C4-2B (cell line): ENCODE results near the gene HOXA7.
A peak's percentile ranks its signal among the peaks of the same experiment; 100 is the strongest.

ENCODE experiments used
- ZFX ChIP-seq: fragments of 450-650 bp; IDR thresholded peaks from 2 replicates; pipeline ENCODE4 v1.6.1; 2017
- TF ChIP-seq, protein P1 (sequence below): fragments of 450-650 bp; conservative IDR thresholded peaks from 2 replicates; pipeline ENCODE4 v1.5.1; 2017; ENCODE audit warnings: mild to moderate bottlenecking

DNA sequence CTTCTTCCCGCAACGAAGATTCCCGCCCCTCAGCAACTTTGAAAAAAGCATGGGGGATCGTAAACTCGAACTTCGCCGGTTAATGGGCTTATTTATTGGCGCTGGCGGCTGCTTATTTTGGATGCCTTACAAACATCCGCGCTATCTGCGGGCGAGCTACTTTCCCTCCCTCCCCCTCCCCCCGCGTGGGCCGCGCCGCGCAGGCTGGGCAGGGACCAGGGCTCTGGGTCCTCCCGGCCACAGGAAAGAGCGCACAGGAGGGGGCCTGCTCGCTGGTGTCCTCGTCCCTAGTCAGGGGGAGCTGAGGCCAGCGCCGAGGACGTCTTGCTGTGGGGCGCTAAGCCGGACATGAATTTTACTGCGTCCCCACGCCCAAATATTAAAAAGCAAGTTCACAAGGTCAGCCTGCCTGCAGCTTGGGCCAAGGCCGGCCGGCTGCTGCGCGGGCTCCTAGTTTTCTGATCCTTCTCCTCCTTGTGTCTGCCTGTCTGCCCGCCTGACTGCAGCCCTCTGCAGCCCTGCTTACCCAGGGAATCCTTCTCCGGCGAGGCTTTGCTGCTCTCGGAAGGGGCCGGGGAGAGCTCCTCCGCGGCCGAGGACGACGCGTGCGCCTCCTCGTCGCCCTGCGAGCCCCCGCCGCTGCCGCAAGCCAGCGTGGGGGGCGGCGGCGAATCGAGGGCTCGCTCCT lies 16.5 kb upstream of the HOXA7 start:
- TF ChIP-seq, protein P1, sequence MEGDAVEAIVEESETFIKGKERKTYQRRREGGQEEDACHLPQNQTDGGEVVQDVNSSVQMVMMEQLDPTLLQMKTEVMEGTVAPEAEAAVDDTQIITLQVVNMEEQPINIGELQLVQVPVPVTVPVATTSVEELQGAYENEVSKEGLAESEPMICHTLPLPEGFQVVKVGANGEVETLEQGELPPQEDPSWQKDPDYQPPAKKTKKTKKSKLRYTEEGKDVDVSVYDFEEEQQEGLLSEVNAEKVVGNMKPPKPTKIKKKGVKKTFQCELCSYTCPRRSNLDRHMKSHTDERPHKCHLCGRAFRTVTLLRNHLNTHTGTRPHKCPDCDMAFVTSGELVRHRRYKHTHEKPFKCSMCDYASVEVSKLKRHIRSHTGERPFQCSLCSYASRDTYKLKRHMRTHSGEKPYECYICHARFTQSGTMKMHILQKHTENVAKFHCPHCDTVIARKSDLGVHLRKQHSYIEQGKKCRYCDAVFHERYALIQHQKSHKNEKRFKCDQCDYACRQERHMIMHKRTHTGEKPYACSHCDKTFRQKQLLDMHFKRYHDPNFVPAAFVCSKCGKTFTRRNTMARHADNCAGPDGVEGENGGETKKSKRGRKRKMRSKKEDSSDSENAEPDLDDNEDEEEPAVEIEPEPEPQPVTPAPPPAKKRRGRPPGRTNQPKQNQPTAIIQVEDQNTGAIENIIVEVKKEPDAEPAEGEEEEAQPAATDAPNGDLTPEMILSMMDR, result no peak
- TF ChIP-seq ZFX, result peak; percentile 91; the same call in 1 of the 2 replicates
